Spleen (tissue), 11 donors: ENCODE data around the gene DNAJC1. TPM values are rescaled to one million over a fixed set of nuclear protein-coding genes. Genes with fewer than 3 reads are reported as not detected.

ENCODE experiments used
- DNase-seq: peaks from one replicate; pipeline ENCODE4 v3.0.0-alpha.2; 2020
- H3K27ac ChIP-seq, 8 donors: fragments of 200-600 bp; sonication (generic) in 7 of 8; 1 replicate in 4 of 8; 2 replicates in 4 of 8; pipeline versions ENCODE4 v1.5.0 to v1.8.0; 2016 to 2021; ENCODE audit warnings: inconsistent platforms in 4 of 8, mild to moderate bottlenecking in 4 of 8, moderate library complexity in 1 of 8
- H3K27me3 ChIP-seq, 7 donors: fragments of 200-600 bp; sonication (generic) in 6 of 7; replicated peaks in 1 of 7; 1 replicate in 4 of 7; 2 replicates in 3 of 7; pipeline versions ENCODE4 v1.5.0 to v1.8.0; 2016 to 2021; ENCODE audit warnings: inconsistent platforms in 3 of 7, mild to moderate bottlenecking in 1 of 7
- H3K36me3 ChIP-seq, 6 donors: fragments of 200-600 bp; sonication (generic) in 5 of 6; 1 replicate in 4 of 6; 2 replicates in 2 of 6; pipeline versions ENCODE4 v1.5.0 to v1.8.0; 2016 to 2021; ENCODE audit warnings: inconsistent platforms in 2 of 6
- H3K4me1 ChIP-seq, 6 donors: fragments of 200-600 bp; sonication (generic) in 5 of 6; 1 replicate in 3 of 6; 2 replicates in 3 of 6; pipeline versions ENCODE4 v1.5.0 to v1.8.0; 2016 to 2021; ENCODE audit warnings: inconsistent platforms in 3 of 6
- H3K4me3 ChIP-seq, 8 donors: fragments of 200-600 bp; sonication (generic) in 7 of 8; 1 replicate in 4 of 8; 2 replicates in 4 of 8; pipeline versions ENCODE4 v1.5.0 to v1.8.0; 2016 to 2021; ENCODE audit warnings: inconsistent platforms in 4 of 8, mild to moderate bottlenecking in 4 of 8, moderate library complexity in 2 of 8
- H3K9me3 ChIP-seq, 8 donors: fragments of 200-600 bp; sonication (generic) in 7 of 8; 1 replicate in 4 of 8; 2 replicates in 4 of 8; pipeline versions ENCODE4 v1.5.0 to v1.8.0; 2016 to 2021; ENCODE audit warnings: inconsistent platforms in 4 of 8
- POLR2A ChIP-seq, 3 donors: fragments of 450-650 bp; IDR thresholded peaks; one replicate each; pipeline ENCODE4 v1.5.1; 2017; ENCODE audit warnings: antibody characterized with exemption in 3 of 3, mild to moderate bottlenecking in 1 of 3
- POLR2AphosphoS5 ChIP-seq, 3 donors: sonication (generic); formaldehyde crosslinking; IDR thresholded peaks; one replicate each; pipeline ENCODE4 v1.5.1; 2017; ENCODE audit warnings: antibody characterized with exemption in 3 of 3
- WGBS, 5 donors: extraction: QIAGEN DNeasy Blood & Tissue Kit in 3 of 5; methylation state at CpG; one replicate each; pipeline versions ENCODE4 v1.1.5 to v1.1.7; 2013 to 2018; 5-methylcytosine and 5-hydroxymethylcytosine counted together
- intact Hi-C: fragments of 100-400 bp; cut with DNase I; formaldehyde crosslinking; loops from one replicate; pipeline ENCODE4 v1.15.0; 2023; ENCODE audit warnings: low total_unique reads
- polyA plus RNA-seq, 3 donors: library from polyadenylated mRNA; stranded (reverse); fragments of 200-250 nt; gene quantifications; one replicate each; pipeline ENCODE4 v1.2.1, GENCODE V29; 2013
- total RNA-seq, 7 donors: library from RNA; depleted of rRNA in 3 of 7; stranded (reverse); fragments of >200 nt in 3 of 7; fragmentation: NEBNext Ultra II Directional in 4 of 7; extraction: Animal tissue kit (Norgen Biotek cat#: 25700) in 4 of 7; gene quantifications; one replicate each; pipeline versions ENCODE4 v1.1.0 to v1.2.1, GENCODE V29; 2016 to 2021
- TF ChIP-seq, protein P1 (sequence below), 11 experiments: fragments of 200-600 bp in 7 of 11; fragments of 450-650 bp in 4 of 11; sonication (generic) in 4 of 11; IDR thresholded peaks in 8 of 11; conservative IDR thresholded peaks in 3 of 11; 1 replicate in 7 of 11; 2 replicates in 4 of 11; pipeline versions ENCODE4 v1.4.0 to v1.8.0; 2016 to 2021; ENCODE audit warnings: antibody characterized with exemption in 11 of 11, inconsistent platforms in 4 of 11, mild to moderate bottlenecking in 1 of 11
- donor health status: healthy with polysubstance abuse.
- donor health status: DM: no; HTN: no; CAD: no; lungs with moderate emphysema.
- donor health status: DM: no; HTN: no; CAD: no.
- donor health status: Bipolar disorder and iron deficiency.
- donor health status: healthy.
- donor health status: DM: no; HTN: no; CAD: no.
- donor health status: DM: yes; HTN: yes; CAD: no.

DNAJC1 gene
- total and polyA plus RNA-seq, 10 donors = 8.1 to 96.4 (median 22.5) TPM

DNA sequence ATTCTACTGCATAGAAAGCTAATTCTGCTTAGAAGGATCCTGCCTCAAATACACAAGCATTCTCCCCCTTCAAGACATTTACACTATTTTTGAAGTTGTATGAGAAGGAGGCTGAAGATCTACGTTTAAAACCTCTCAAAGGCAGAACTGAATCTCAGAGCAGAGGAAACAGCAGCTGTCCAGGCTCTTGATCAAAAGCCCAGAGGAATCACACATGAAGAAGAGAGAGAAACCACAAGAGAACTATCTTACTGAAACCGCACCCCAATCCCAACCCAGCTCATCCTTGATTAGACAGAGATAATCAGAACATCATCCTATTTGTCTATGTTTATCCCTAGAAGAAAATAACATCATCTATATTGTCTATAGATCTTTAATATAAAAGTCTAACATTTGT is 2.2 kb upstream of the DNAJC1 start:
- WGBS, 5 donors = 41 to 54% (median 48%) methylated on average over 2 of the region's 2 CpGs
- H3K4me1 ChIP-seq = peaks cover 9 to 46% (median 29%) of the 10 kb centered on the region in 6 donors
- H3K9me3 ChIP-seq = no peaks in the 10 kb centered on the region
- no peak overlapping the region for H3K4me3 ChIP-seq
- no peaks in the 10 kb centered on the region for H3K27me3 ChIP-seq
- DNase-seq = no peak
- no peaks in the 10 kb centered on the region for H3K36me3 ChIP-seq
- no peak for TF ChIP-seq POLR2AphosphoS5 (IDR thresholded peaks at IDR 0.05)
- intact Hi-C loops = loop anchor here (5.0 to 10.0 kb wide), 2 partner anchors 427 to 569 kb away; no protein-coding TSS in a partner anchor
- H3K27ac ChIP-seq = peak overlapping the region in 1 of 8 donors; percentile 25

DNA sequence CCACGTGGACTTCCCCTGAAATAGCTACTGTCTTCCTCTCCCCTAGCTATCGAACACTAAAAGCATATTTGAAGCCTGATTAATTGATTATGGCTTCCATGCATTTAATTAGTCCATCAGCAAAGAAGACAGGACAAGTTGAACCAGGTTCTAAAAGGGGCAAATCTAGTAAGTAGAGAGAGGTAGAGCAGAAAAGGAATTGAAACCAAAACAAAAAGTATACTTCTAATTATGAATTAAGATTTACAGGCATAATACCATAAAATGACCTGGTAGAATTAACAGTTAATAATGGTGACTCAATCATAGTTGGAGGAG is 393 bp upstream of the DNAJC1 start:
- H3K4me1 ChIP-seq = peaks cover 9 to 56% (median 32%) of the 10 kb centered on the region in 6 donors
- TF ChIP-seq POLR2AphosphoS5 (IDR thresholded peaks at IDR 0.05) (no peak), POLR2A (IDR thresholded peaks at IDR 0.05) (no peak)
- TF ChIP-seq, protein P1, sequence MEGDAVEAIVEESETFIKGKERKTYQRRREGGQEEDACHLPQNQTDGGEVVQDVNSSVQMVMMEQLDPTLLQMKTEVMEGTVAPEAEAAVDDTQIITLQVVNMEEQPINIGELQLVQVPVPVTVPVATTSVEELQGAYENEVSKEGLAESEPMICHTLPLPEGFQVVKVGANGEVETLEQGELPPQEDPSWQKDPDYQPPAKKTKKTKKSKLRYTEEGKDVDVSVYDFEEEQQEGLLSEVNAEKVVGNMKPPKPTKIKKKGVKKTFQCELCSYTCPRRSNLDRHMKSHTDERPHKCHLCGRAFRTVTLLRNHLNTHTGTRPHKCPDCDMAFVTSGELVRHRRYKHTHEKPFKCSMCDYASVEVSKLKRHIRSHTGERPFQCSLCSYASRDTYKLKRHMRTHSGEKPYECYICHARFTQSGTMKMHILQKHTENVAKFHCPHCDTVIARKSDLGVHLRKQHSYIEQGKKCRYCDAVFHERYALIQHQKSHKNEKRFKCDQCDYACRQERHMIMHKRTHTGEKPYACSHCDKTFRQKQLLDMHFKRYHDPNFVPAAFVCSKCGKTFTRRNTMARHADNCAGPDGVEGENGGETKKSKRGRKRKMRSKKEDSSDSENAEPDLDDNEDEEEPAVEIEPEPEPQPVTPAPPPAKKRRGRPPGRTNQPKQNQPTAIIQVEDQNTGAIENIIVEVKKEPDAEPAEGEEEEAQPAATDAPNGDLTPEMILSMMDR (IDR thresholded peaks at IDR 0.05 in 8 of 11, conservative IDR thresholded peaks at IDR 0.05 in 3 of 11) = no peak
- H3K36me3 ChIP-seq = no peaks in the 10 kb centered on the region
- no peak for DNase-seq
- peak overlapping the region; percentile 89 to 97 (median 94) for H3K27ac ChIP-seq
- WGBS, 5 donors = 0 to 2% (median 1%) methylated on average over 2 of the region's 2 CpGs
- intact Hi-C loops = loop anchor here (5.0 to 10.0 kb wide), 2 partner anchors 571 to 983 kb away; no protein-coding TSS in a partner anchor
- peak overlapping the region; percentile 66 to 96 (median 94) for H3K4me3 ChIP-seq
- H3K27me3 ChIP-seq = no peaks in the 10 kb centered on the region
- no peaks in the 10 kb centered on the region for H3K9me3 ChIP-seq

DNA sequence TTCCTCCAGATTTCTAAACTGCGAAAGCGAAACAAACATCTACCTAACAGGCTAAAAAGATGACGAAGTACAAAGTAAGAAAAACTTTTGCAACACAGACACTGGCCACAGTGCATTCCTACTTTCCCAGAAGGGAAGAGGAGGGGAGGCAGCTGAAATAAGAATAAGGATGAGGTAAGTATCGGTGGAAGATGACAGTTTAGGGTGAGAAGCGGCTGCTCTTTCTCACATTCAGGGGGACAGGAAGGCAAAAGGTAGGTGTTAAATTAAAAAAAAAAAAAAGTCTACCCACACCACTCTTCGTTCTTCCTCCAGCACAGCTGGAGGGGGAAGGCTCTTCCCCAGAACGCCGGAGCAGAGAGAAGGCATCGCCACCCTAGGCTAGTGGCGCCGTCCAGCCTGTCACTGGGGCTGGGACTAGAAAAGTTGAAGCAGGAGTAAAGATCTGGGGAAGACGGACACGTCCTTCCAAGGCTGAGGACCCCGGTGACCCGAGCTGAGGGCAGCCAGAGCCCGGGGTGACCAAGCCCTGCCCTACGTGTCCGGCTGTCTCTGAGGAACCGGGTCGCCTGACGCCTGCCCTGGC is 846 bp downstream of the DNAJC1 start:
- TF ChIP-seq POLR2AphosphoS5 (IDR thresholded peaks at IDR 0.05) = peak in 1 of 3 donors; percentile 42
- TF ChIP-seq POLR2A (IDR thresholded peaks at IDR 0.05) = no peak
- no peak for DNase-seq
- Histone ChIP-seq H3K36me3 (no peaks in the 10 kb centered on the region), H3K27me3 (no peaks in the 10 kb centered on the region), H3K9me3 (no peaks in the 10 kb centered on the region), H3K4me3 (peak overlapping the region; percentile 66 to 96 (median 94)), H3K4me1 (peaks cover 9 to 56% (median 32%) of the 10 kb centered on the region in 6 donors), H3K27ac (peak overlapping the region; percentile 89 to 97 (median 94))
- WGBS, 5 donors = 0 to 1% (median 0%) methylated on average over 15 to 21 of the region's 21 CpGs
- intact Hi-C loops = loop anchor here (5.0 to 10.0 kb wide), 2 partner anchors 572 to 985 kb away; no protein-coding TSS in a partner anchor

DNA sequence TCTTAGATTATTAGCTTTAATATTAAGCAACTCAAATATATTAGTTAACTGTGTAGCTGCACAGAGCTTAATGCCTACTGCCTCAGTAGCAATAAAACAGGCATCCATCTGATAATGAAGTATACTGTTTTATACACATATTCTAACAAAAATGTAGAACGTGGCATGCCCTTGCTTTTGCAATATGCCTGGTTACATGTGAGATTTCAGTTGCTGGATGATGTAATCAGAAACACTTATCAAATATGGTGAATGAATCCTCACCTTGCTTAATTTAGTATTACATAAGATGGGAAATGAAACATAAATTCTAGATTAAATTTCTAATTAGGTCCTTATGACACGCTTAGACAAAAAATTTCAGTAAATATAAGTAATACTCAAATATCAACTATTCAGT is 8.0 kb downstream of the DNAJC1 start:
- H3K36me3 ChIP-seq = no peaks in the 10 kb centered on the region
- no peaks in the 10 kb centered on the region for H3K27me3 ChIP-seq
- no peak for DNase-seq
- no peak overlapping the region for H3K27ac ChIP-seq
- 45 to 78% (median 58%) methylated on average over 2 of the region's 2 CpGs for WGBS, 5 donors
- H3K9me3 ChIP-seq = no peaks in the 10 kb centered on the region
- H3K4me3 ChIP-seq = no peak overlapping the region
- TF ChIP-seq, protein P1 (IDR thresholded peaks at IDR 0.05 in 8 of 11, conservative IDR thresholded peaks at IDR 0.05 in 3 of 11) = no peak
- no peak for TF ChIP-seq POLR2AphosphoS5 (IDR thresholded peaks at IDR 0.05)
- no peak for TF ChIP-seq POLR2A (IDR thresholded peaks at IDR 0.05)
- peaks cover 0 to 60% (median 4%) of the 10 kb centered on the region in 6 donors for H3K4me1 ChIP-seq
- intact Hi-C loops = no loop called here

DNA sequence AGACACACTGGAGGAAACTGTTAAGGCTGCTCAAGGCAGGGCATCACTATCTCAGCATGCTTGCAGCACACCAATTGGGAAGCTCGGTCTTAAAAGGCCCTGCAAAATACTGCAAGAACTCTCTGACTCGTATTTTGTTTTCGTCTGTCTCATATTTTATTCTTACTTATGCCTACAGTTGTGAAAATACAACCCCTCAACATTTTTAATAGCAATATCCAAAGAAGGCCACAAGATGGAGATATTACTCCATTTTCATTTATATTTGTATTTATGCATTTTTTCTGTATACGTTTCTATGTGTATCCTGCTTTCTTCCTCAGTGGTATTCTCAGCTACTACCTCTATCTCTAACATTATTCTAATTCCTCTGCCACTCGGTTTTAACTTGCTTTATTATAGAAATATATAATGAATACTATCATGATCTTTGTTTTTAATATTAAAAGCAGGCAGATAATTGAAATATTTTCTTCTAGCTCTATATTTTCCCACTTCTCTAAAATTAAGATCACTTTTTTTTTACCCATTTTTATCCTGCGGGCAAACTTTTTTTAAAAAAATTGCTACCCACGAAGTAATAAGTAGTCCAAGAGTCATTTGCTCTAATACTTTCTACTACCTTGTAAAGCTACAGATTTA is 10.0 kb downstream of the DNAJC1 start:
- H3K27ac ChIP-seq = no peak overlapping the region
- no peaks in the 10 kb centered on the region for H3K27me3 ChIP-seq
- H3K9me3 ChIP-seq = no peaks in the 10 kb centered on the region
- TF ChIP-seq, protein P1 (IDR thresholded peaks at IDR 0.05 in 8 of 11, conservative IDR thresholded peaks at IDR 0.05 in 3 of 11) = peak; percentile 44 to 75 (median 67)
- TF ChIP-seq POLR2A (IDR thresholded peaks at IDR 0.05) (no peak), POLR2AphosphoS5 (IDR thresholded peaks at IDR 0.05) (no peak)
- H3K36me3 ChIP-seq = no peaks in the 10 kb centered on the region
- 56 to 67% (median 63%) methylated on average over 7 of the region's 7 CpGs for WGBS, 5 donors
- no peak overlapping the region for H3K4me3 ChIP-seq
- peaks cover 0 to 62% (median 4%) of the 10 kb centered on the region in 6 donors for H3K4me1 ChIP-seq
- intact Hi-C loops = no loop called here
- DNase-seq = no peak
